Panc1 (cell line): ENCODE data around the gene PROS1. TPM values are rescaled to one million over a fixed set of nuclear protein-coding genes. Genes with fewer than 3 reads are reported as not detected.

ENCODE experiments used
- ATAC-seq: fragments of 200-7000 bp; cut with Tn5 transposase; 2 replicates; pipeline ENCODE4 v1.9.1; 2020; ENCODE audit warnings: mild to moderate bottlenecking, moderate library complexity
- BruUV-seq: library from RNA; stranded (reverse); fragments of 400-500 nt; replicated peaks from 2 replicates; lab custom pipeline; 2021; lab: Mats Ljungman, UMichigan
- CTCF ChIA-PET: fragments of 300-600 bp; sonication (Branson Sonifier 250); formaldehyde crosslinking; loops from one replicate; lab custom pipeline; 2022; ENCODE audit warnings: antibody characterized with exemption; lab: Charles Lee
- POLR2A ChIA-PET: fragments of 300-600 bp; sonication (Branson Sonifier 250); formaldehyde crosslinking; loops from one replicate; lab custom pipeline; 2022; ENCODE audit warnings: antibody characterized with exemption; lab: Charles Lee
- DNase-seq: peaks from one replicate; pipeline ENCODE4 v3.0.0-alpha.2; 2010; ENCODE audit warnings: low read depth, low spot score
- H3K27ac ChIP-seq: 2 replicates; pipeline ENCODE4 v1.5.1; 2011; ENCODE audit warnings: mild to moderate bottlenecking, low read length, inconsistent platforms
- H3K27me3 ChIP-seq: fragments of 200-500 bp; sonication (Bioruptor generic); 2 replicates; pipeline ENCODE4 v1.6.0; 2014; ENCODE audit warnings: low read length, inconsistent platforms; ENCODE audit not compliant: control insufficient read depth, insufficient read depth
- H3K36me3 ChIP-seq: fragments of 200-500 bp; sonication (Bioruptor generic); 2 replicates; pipeline ENCODE4 v1.5.1; 2014; ENCODE audit warnings: inconsistent platforms, mild to moderate bottlenecking, low read length, moderate library complexity; ENCODE audit not compliant: control insufficient read depth, insufficient read depth
- H3K4me1 ChIP-seq: 2 replicates; pipeline ENCODE4 v1.5.1; 2011; ENCODE audit warnings: inconsistent platforms, mild to moderate bottlenecking, low read length, moderate library complexity; ENCODE audit not compliant: control insufficient read depth, insufficient read depth
- H3K4me3 ChIP-seq, 2 experiments: 2 replicates each; pipeline ENCODE4 v1.5.1; 2011 to 2012; ENCODE audit warnings: low read depth in 2 of 2, low read length in 2 of 2, mild to moderate bottlenecking in 2 of 2, inconsistent platforms in 1 of 2, moderate library complexity in 1 of 2
- H3K9me3 ChIP-seq: fragments of 200-500 bp; sonication (Bioruptor generic); 2 replicates; pipeline ENCODE4 v1.5.1; 2014; ENCODE audit warnings: low read depth, mild to moderate bottlenecking, inconsistent platforms, low read length, moderate library complexity; ENCODE audit not compliant: control insufficient read depth, insufficient read depth
- POLR2AphosphoS5 ChIP-seq: IDR thresholded peaks from 2 replicates; pipeline ENCODE4 v1.6.1; 2012; ENCODE audit warnings: mild to moderate bottlenecking, low read depth, low read length, moderate library complexity
- SIN3A ChIP-seq: IDR thresholded peaks from 2 replicates; pipeline ENCODE4 v1.6.1; 2012; ENCODE audit warnings: low read depth, mild to moderate bottlenecking, low read length, moderate library complexity, borderline replicate concordance; ENCODE audit not compliant: insufficient read depth
- TCF7L2 ChIP-seq: IDR thresholded peaks from 2 replicates; pipeline ENCODE4 v1.6.1; 2011; ENCODE audit warnings: mild to moderate bottlenecking, low read depth, low read length, inconsistent platforms
- in situ Hi-C: cut with HindIII; loops from 2 replicates; pipeline ENCODE4 v1.10.0; 2016; ENCODE audit warnings: low sequenced_read_pairs, low pct_unique_long_range_greater_than_20kb
- intact Hi-C: fragments of 100-400 bp; cut with micrococcal nuclease; formaldehyde crosslinking; loops from one replicate; pipeline ENCODE4 v1.10.0; 2022; ENCODE audit not compliant: unreplicated experiment
- total RNA-seq: library from RNA; stranded (reverse); gene quantifications from one replicate; pipeline ENCODE4 v1.2.1, GENCODE V29; 2021; ENCODE audit not compliant: unreplicated experiment
- TF ChIP-seq, protein P1 (sequence below): fragments of 450-650 bp; IDR thresholded peaks from 2 replicates; pipeline ENCODE4 v1.5.1; 2017; ENCODE audit warnings: mild to moderate bottlenecking
- TF ChIP-seq, protein P2 (sequence below), 2 experiments: IDR thresholded peaks; 2 replicates each; pipeline ENCODE4 v1.6.1; 2011 to 2012; ENCODE audit warnings: low read depth in 2 of 2, control low read depth in 1 of 2, low read length in 1 of 2, mild to moderate bottlenecking in 1 of 2, moderate library complexity in 1 of 2; ENCODE audit not compliant: insufficient read depth in 1 of 2

The PROS1 gene
- total RNA-seq, 1 experiment from 2014 or later, result 16.8 TPM

DNA sequence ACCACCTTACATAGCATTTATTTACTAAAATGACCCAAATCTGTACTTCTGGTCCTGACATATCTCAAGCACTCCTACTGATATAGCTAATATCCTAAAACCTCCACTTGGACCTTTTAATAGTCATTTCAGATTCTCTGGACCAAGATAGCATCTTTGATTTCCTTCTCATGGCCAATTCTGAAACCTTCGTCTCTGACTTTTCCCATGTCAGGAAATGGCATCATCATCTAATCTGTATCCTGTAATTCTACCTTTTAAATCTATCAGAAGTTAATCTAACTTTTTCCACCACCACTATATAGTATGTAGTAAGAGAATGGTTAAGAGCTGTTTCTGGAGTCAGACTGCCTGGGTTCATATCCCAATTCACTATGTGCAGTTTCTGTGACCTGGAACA is 38.5 kb upstream of the PROS1 start:
- Histone ChIP-seq H3K4me1 (no peaks in the 10 kb centered on the region), H3K9me3 (no peaks in the 10 kb centered on the region), H3K4me3 (no peak overlapping the region), H3K27ac (no peak overlapping the region), H3K27me3 (no peaks in the 10 kb centered on the region), H3K36me3 (no peaks in the 10 kb centered on the region; the same call in 1 of the 2 replicates)
- in situ Hi-C loops (no loop called here), intact Hi-C loops (no loop called here)
- ATAC-seq, result no peak
- no peak for DNase-seq
- ChIA-PET POLR2A (no interaction called here), CTCF (no interaction called here)
- BruUV-seq, result no TSS peak
- no peak for TF ChIP-seq POLR2AphosphoS5

GRCh38 chr3:94011233-94011711 is 37.6 kb upstream of the PROS1 start:
- intact Hi-C loops (no loop called here), in situ Hi-C loops (no loop called here)
- Histone ChIP-seq H3K9me3 (no peaks in the 10 kb centered on the region), H3K27me3 (no peaks in the 10 kb centered on the region), H3K4me3 (no peak overlapping the region), H3K36me3 (no peaks in the 10 kb centered on the region; the same call in 1 of the 2 replicates), H3K27ac (no peak overlapping the region), H3K4me1 (no peaks in the 10 kb centered on the region)
- DNase-seq, result no peak
- POLR2A ChIA-PET, result no interaction called here
- no peak for ATAC-seq
- no TSS peak for BruUV-seq
- CTCF ChIA-PET, result no interaction called here
- no peak for TF ChIP-seq TCF7L2
- TF ChIP-seq, protein P1, sequence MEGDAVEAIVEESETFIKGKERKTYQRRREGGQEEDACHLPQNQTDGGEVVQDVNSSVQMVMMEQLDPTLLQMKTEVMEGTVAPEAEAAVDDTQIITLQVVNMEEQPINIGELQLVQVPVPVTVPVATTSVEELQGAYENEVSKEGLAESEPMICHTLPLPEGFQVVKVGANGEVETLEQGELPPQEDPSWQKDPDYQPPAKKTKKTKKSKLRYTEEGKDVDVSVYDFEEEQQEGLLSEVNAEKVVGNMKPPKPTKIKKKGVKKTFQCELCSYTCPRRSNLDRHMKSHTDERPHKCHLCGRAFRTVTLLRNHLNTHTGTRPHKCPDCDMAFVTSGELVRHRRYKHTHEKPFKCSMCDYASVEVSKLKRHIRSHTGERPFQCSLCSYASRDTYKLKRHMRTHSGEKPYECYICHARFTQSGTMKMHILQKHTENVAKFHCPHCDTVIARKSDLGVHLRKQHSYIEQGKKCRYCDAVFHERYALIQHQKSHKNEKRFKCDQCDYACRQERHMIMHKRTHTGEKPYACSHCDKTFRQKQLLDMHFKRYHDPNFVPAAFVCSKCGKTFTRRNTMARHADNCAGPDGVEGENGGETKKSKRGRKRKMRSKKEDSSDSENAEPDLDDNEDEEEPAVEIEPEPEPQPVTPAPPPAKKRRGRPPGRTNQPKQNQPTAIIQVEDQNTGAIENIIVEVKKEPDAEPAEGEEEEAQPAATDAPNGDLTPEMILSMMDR, result no peak

DNA sequence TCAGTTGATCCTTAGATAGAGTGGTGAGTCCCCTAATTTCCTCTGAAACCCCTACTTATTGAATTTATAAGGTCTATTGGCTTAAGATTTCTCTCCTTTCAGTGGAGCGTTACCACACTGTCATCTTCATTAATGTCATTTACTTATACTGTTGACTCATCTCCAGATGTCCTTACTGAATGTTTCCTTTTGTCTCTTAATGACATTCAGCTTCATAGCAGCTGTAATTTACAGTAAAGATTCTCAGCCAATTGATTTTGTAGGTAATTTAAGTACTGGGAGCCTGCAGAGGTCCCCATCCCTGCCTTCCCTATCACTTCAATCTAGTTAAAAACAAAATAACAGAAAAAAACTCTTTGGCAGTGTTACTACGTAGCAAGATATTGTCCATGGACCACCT is 35.9 kb upstream of the PROS1 start:
- CTCF ChIA-PET, result no interaction called here
- DNase-seq (no peak), ATAC-seq (no peak)
- intact Hi-C loops (no loop called here), in situ Hi-C loops (no loop called here)
- H3K9me3 ChIP-seq, result no peaks in the 10 kb centered on the region
- no peak for TF ChIP-seq POLR2AphosphoS5
- TF ChIP-seq SIN3A, result no peak
- no peak overlapping the region for H3K4me3 ChIP-seq
- no peaks in the 10 kb centered on the region for H3K27me3 ChIP-seq
- no peak overlapping the region for H3K27ac ChIP-seq
- no peaks in the 10 kb centered on the region; the same call in 1 of the 2 replicates for H3K36me3 ChIP-seq
- BruUV-seq, result no TSS peak
- POLR2A ChIA-PET, result no interaction called here
- no peaks in the 10 kb centered on the region for H3K4me1 ChIP-seq

DNA sequence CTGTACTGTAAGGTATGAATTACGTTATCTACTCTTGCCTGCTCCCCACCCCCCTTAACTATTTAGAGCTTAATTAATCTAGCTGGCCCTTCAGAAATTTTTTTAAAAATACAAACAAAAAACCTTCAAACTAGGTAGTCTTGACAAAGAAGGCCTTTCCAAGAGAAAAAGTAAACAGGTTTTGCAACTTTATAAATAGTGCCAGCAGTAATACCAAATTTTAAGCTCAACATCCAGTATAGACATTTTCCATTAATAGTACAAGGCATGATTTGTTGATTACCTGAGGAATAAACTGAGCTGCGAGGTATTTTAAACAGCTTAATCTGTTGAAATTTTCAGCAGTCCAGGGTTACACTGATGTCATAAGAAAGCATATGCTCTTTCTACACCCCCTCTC is 34.6 kb upstream of the PROS1 start:
- CTCF ChIA-PET, result no interaction called here
- H3K9me3 ChIP-seq, result no peaks in the 10 kb centered on the region
- H3K27me3 ChIP-seq, result no peaks in the 10 kb centered on the region
- no peaks in the 10 kb centered on the region; the same call in 1 of the 2 replicates for H3K36me3 ChIP-seq
- POLR2A ChIA-PET, result no interaction called here
- TF ChIP-seq, protein P2, sequence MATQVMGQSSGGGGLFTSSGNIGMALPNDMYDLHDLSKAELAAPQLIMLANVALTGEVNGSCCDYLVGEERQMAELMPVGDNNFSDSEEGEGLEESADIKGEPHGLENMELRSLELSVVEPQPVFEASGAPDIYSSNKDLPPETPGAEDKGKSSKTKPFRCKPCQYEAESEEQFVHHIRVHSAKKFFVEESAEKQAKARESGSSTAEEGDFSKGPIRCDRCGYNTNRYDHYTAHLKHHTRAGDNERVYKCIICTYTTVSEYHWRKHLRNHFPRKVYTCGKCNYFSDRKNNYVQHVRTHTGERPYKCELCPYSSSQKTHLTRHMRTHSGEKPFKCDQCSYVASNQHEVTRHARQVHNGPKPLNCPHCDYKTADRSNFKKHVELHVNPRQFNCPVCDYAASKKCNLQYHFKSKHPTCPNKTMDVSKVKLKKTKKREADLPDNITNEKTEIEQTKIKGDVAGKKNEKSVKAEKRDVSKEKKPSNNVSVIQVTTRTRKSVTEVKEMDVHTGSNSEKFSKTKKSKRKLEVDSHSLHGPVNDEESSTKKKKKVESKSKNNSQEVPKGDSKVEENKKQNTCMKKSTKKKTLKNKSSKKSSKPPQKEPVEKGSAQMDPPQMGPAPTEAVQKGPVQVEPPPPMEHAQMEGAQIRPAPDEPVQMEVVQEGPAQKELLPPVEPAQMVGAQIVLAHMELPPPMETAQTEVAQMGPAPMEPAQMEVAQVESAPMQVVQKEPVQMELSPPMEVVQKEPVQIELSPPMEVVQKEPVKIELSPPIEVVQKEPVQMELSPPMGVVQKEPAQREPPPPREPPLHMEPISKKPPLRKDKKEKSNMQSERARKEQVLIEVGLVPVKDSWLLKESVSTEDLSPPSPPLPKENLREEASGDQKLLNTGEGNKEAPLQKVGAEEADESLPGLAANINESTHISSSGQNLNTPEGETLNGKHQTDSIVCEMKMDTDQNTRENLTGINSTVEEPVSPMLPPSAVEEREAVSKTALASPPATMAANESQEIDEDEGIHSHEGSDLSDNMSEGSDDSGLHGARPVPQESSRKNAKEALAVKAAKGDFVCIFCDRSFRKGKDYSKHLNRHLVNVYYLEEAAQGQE (IDR thresholded peaks at IDR 0.05; ENCODE audit: insufficient read depth in 1 of 2, low read depth in 2 of 2, low read length in 1 of 2), result no peak
- TF ChIP-seq, protein P1, result no peak
- H3K4me3 ChIP-seq, result no peak overlapping the region
- no peak for DNase-seq
- intact Hi-C loops (no loop called here), in situ Hi-C loops (no loop called here)
- BruUV-seq, result no TSS peak
- no peak overlapping the region for H3K27ac ChIP-seq
- H3K4me1 ChIP-seq, result no peaks in the 10 kb centered on the region
- ATAC-seq, result no peak
